HG03575 (cell line): ENCODE measurements around the gene MCU.
"Not testable (repeated sequence)": the region's sequence is repeated elsewhere in the genome, so short reads cannot be mapped to it uniquely, and the experiment has no call there.

ENCODE experiments used
- ATAC-seq: cut with Tn5 transposase; IDR thresholded peaks from one replicate; pipeline ENCODE4 v1.9.1; 2021; ENCODE audit not compliant: unreplicated experiment, insufficient number of reproducible peaks, low FRiP score; ENCODE audit errors: extremely low read depth

MCU gene

DNA sequence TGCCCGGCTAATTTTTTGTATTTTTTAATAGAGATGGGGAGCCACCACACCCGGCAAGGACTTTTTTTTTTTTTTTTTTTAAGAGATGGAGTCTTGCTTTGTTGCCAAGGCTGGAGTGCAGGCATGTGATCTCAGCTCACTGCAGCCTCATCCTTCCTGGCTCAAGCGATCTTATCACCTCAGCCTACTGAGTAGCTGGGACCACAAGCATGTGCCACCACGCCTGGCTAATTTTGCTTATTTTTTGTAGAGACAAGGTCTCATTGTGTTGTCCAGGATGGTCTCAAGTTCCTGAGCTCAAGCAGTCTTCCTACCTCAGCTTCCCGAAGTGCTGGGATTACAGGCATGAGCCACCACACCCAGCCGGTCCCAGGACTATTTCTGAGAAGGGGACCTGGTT is 9.3 kb upstream of the MCU start:
- ATAC-seq, result no peak

- ATAC-seq, result no peak
Measured at GRCh38 chr10:72685264-72685921, 6.5 kb upstream of the MCU start.

DNA sequence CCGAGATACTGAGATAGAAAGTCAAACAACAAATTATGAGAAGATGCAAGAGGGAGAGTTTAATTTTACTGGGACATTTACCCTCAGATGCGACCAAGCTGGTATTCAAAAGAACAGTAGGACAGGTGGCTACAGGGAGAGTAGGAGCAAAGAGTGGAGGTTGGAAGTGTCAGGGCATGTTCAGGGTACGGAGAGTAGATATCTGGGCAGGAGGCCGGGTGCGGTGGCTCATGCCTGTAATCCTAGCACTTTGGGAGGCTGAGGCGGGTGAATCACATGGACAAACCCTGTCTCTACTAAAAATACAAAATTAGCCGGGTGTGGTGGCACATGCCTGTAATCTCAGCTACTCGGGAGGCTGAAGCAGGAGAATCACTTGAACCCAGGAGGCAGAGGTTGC is 5.5 kb upstream of the MCU start:
- not testable (repeated sequence) for ATAC-seq

- ATAC-seq, result no peak
Measured at GRCh38 chr10:72687035-72687434, 4.9 kb upstream of the MCU start.

DNA sequence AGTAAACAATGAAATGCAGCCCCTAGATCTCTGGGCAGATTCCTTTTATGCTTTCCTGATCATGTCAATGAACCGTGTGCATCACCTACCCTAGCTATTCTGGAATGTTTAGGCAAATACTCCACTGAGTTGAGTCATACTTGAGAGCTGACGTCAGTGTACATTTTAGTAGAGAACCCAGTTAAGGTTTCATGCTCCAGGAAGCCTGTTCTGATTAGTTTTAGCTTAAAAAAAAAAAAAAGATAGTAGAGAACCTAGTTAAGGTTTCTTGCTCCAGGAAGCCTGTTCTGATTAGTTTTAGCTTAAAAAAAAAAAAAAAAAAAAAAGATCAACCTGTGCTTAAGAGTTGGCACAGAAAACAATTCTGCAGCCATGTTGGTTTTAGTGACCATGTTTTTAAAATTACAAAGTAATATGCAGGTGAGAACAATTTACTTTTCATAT is 3.7 kb upstream of the MCU start:
- ATAC-seq, result no peak

DNA sequence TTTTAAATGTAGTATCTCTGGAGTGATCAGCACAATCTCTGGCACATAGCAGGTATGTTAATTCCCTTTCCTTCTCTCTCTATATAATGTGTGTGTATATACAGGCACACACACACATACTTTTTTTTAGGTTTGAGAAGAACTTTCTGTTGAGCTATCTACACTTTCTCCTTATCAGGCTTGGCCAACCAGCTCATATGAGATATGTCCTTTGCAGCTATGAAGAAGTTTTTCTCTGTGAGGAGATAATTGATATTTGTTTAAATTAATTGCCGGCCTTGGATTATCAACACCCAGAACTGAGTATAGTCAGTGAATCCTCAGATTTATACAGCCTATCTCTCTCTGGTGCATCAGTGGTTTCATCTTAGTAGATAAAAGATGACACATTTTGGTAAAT is 2.3 kb upstream of the MCU start:
- ATAC-seq, result no peak

- no peak for ATAC-seq
Measured at GRCh38 chr10:72690071-72690755, 1.7 kb upstream of the MCU start.

GRCh38 chr10:72691470-72691862 is 477 bp upstream of the MCU start:
- ATAC-seq, result no peak

DNA sequence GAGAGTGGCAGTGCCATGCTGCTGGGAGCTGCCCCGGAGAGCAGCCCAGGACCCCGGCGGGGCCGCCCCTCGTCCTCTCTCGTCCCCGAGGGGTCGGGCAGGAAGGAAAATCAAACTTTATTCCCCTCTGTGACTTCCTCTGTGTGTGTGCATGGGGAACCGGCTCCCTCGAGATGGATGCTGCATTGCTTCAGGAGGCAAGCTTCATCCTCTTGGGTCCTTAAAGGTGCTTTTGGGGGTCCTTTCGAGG is 726 bp downstream of the MCU start:
- no peak for ATAC-seq

- no peak for ATAC-seq
Measured at GRCh38 chr10:72692994-72693781, 1.2 kb downstream of the MCU start.

- no peak for ATAC-seq
Measured at GRCh38 chr10:72694476-72695369, 2.8 kb downstream of the MCU start.

DNA sequence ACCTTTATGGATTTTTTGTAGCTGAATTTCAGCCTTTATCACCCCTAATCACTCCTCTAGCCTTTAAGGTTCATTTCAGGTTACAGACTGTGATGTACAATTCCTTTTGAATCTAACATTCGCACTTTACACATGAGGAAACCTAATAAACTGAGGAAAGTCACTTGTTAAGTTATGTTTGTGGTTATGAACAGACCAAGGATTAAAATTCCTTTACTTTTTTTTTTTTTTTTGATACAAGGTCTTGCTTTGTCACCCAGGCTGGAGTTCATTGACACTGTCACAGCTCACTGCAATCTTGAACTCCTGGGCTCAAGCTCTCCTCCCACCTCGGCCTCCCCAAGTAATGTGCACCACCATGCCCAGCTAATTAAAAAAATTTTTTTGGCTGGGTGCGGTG is 3.6 kb downstream of the MCU start:
- ATAC-seq, result no peak

DNA sequence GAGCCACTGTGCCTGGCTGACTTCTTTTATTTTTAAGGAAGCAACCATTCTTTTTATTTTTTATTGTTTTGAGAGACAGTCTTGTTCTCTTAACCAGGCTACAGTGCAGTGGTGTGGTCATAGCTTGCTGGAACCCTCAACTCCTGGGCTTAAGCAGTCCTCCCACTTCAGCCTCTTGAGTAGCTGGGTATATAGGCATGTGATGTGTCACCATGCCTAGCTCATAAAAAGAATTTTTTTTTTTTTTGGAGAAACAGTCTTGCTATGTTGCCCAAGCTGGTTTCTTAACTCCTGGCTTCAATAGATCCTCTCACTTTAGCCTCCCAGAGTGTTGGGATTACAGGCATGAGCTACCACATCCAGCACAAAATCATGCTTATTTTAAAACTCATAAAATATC is 5.8 kb downstream of the MCU start:
- ATAC-seq, result no peak

GRCh38 chr10:72702465-72702864 is 10.5 kb downstream of the MCU start:
- not testable (repeated sequence) for ATAC-seq

DNA sequence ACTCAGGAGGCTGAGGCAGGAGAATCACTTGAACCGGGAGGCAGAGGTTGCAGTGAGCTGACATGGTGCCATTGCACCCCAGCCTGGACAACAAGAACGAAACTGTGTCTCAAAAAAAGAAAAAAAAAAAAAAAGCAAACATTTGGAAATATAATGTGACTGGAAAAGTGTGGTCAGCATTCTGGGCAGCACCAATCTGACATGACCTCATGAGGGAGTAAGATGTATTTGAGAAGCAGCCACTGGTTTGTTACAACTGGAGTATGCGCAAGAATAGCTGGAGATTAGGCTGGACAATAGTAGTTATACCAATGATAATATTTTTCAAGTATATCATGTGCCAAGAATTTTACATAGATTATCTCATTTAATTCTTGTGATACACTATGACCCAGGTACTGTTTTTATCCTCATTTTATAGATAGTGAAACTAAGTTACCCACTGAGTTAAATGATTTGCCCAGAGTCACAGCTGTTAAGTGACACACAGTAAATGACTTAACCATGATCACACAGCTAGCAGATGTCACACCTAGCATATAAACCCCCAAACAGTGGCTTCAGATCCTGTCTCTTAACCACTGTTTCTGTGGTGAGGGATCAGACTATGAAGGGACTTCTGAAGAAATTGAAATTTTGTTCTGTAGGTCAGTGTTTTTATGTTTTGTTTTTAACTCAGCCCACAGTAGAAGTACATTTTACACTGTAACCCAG is 11.1 kb downstream of the MCU start:
- no peak for ATAC-seq

DNA sequence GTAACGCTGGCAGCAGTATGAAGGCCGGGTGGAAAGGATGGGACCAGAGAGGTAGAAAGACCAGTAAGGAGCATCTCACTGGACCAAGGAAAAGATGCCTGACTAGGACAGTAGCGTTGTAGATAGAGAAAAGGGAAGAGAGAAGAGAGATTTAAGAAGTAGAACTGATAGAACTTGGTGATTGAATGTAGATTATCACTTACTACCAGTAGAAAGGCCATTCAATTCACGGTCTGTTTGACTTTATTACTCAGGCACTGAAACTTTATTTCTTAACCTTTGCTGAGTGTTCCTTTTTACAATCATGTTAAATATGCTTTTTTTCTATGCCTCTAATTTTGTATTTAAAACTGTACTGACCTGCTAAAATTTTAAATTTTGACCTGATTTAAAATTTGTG is 12.2 kb downstream of the MCU start:
- no peak for ATAC-seq

- no peak for ATAC-seq
Measured at GRCh38 chr10:72709041-72709440, 17.1 kb downstream of the MCU start.

DNA sequence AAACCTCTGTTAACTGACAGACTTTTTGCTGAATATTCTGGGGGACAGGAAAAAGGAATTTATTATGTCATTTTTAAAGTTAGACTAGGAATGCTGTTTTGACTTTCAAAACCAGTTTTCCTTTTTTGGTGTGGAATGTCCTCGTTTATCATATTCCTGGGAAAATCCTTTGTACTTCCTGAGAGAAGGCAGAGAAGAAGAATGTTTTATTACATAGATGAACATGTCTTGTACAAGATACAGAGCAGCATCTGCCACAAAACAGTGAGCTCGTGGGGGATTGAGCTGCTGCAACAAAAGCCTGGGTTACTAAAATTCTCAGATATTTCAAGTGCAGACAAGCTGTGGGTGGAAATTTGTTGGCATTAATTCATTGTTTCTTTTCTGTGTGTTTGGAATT is 20.2 kb downstream of the MCU start:
- ATAC-seq, result no peak
